HG03354 (cell line): Measurements from ENCODE around the gene SHROOM4.
A peak's percentile ranks its signal among the peaks of the same experiment; 100 is the strongest.

ENCODE experiments used
- ATAC-seq: cut with Tn5 transposase; IDR thresholded peaks from one replicate; pipeline ENCODE4 v1.9.1; 2021; ENCODE audit warnings: mild to moderate bottlenecking; ENCODE audit not compliant: unreplicated experiment, poor library complexity, severe bottlenecking

Gene SHROOM4

DNA sequence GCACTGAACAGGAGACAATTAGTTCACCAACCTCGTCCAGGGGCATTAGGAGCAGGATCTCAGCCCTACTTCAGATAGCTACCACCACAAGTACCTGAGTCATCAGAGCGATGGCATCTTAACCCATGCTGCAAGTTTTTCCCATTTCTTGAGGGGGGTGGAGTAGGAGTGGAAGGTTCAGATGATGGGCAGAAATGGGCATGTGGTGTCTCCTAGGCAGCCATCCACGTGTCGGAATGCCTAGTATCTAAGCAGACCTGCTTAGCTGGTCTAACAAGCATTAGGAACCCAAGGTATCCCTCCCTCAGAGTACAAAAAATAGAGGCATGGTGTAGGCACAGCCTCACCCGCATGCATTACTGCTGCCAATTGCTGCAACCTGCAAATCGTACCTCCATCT lies 184.2 kb downstream of the SHROOM4 start:
- no peak for ATAC-seq

DNA sequence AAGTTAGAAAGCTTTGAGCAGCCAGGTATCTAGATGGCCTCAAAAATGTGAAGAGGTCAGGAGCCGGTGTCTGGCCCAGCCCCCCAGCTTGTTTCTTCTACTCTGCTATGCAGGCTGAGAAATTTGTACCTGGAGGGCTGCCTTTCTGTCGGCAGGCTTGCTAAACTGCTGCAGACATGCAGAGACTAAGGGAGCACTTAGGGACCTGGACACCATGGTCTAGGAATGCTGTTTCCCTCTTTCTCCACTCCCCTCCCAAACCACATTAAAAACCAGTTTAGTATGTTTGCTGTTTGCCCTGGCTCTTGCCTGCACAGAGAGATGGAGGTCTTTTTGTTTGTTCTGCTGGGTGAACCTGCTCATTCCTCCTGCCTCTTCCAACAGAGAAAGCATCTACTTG lies 186.3 kb downstream of the SHROOM4 start:
- ATAC-seq = no peak

DNA sequence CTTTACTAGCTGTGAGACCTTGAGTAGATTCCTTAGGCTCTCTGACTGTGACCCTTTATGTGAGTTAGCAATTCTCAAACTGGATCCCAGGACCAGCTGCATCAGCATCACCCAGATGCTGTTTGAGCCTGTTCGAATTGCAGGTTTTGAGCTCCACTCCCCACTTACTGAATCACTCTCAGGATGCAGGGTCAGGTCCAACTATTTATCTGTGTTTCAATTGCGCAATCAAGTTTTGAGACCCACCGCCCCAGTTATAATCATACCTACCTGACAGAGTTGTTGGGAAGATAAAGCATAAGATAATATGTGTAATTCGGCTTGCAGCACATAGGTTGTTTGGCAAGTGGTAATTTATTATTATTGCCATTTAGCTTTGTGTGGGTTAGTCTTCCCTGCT lies 187.6 kb downstream of the SHROOM4 start:
- no peak for ATAC-seq

DNA sequence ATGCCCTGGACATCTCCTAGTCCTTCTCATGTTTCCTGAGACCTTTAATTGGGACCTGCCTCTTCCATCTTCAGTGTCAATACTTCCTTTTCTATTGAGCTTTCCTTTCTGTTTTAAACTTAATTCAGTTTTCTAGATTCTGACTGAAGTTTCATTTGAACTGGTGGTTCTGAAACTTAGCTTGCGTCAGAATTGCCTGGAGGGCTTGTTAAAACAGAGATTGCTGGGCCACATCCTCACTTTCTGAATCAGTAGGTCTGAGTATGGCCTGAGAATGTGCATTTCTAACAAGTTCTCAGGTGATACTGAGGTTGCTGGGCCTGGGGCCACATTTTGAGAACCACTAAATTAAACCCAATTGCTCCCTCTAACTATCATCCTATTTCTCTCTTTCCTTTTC lies 191.2 kb downstream of the SHROOM4 start:
- ATAC-seq = no peak

DNA sequence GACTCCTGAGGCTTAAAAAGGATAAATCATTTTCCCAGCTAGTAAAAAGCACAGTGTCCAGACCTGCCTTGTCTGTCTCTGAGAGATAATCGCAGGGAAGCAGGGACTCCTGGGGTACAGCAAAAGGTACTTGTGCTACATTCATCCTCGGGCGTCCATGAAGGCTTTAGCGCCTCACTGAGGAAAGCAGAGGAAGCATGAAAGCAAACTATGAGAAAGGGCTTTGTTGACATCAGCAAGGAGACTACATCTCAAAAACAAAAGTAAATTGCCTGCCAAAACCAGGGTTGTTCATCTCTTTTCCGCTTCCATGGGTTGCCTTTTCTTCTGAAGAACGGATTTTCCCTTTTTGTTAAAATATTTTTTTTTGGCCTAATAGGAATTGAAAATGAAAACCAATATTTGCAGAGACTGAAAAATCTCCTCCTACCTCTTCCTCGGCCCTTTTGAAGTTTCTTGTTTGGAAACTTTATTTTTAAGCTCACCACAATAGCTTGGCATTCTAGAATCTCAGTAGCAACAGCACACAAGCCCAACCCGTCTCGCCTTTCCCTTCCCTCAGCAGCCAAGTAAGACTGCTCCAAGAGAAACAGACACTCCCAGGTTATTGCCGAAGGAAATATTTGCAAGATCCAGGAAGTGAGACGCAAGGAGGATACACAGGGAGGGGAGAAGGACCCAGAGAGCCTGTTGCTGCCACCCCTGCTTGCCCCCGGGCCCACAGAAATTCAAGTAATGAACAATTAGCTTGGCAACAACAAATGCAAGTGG lies 195.0 kb downstream of the SHROOM4 start:
- ATAC-seq = no peak

DNA sequence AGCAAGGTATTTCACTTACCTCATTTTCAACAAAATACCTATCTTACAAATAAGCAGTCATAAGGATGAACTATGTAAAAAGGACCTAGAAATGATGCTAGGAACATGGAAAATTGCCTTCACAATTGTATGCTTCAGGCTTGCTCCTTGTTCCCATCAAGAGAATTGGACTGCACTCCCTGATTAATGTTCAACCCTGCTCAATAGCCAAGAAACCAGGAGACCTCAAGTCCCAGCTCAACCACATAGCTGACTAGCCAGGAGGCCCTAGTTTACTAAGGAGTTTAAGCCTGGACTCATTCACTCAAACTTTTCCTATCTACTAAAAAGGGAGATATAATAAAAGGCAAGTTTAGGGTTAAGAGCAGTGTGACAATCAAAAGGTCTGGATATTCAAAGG lies 196.8 kb downstream of the SHROOM4 start:
- ATAC-seq = no peak

DNA sequence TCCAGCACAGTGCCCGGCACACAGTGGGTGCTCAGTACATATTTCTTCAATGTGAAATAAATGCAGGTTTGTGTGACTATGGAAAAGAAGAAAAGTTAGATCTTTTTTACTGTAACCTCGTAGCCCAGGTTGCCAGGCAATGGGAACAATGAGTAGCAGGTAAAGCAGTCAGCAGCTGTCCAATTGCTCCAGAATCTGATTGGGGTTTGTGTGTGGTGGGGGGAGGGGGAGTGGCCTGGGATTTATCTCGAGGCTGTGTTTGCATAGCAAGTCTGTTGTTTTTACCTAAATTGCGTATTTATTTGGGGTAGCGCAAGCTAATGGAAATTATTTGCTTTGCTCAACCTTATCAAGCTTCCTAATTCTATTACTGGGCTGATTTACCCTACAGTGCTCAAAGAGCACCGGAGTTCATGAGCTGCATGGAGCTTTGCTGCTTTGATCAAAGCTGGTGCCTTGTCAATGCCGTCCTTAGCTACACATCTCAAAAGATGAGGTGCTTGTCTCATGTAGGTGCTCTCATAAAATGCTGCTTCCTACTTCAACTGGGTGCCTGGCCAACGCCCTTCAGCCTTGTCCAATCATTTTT lies 198.3 kb downstream of the SHROOM4 start:
- no peak for ATAC-seq

DNA sequence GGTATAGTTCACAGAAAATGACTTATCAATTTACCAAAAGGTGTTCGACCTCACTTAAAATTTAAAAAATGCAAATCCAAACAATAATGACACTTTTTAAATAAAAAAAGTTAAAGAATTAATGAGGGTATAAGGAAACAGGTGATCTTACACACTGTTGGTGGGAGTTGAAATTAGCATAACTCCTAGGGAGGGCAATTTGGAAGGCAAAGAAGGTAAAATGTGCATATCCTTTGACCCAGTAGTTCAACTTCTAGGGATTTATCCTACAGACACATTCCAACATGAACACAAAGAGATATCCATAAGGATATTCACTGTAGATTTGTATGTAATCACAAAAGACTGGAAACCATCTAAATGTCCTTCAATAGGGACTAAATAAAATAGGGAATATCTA lies 199.5 kb downstream of the SHROOM4 start:
- ATAC-seq = no peak

DNA sequence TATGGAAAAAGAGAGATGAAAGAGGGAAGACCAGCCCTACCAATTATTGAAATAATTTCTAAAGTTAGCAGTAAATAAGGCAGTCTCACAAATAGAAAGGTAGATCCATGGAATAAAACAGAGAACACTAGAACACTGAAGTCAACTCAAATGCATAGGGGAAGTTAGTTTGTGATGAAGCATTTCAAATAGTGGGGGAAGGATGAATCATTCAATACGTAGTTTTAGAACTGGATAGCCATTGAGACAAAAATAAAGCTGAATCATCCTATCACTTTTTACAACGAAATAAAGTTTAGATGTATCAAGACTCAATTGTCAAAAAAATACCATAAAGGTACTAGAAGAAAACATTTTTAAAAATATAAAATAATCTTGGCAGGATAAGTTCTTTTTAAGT lies 200.1 kb downstream of the SHROOM4 start:
- no peak for ATAC-seq

DNA sequence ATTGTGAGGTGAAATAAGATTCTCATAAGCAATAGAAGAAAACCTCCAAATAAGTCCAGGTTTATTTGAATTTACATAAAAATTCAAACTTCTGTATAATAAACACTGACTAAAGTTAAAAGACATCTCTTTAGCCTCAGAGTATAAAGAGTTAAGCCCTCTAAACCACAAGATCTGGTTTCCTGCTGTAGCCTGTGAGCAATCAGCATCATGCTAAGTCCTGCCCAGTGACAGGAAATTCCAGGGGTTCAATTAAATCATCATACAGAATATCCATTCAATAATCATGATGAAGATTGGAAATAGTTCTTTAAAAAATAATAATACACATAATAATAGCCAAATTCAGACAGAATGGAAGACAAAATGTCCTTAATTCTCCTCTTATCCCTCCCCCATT lies 204.2 kb downstream of the SHROOM4 start:
- no peak for ATAC-seq

DNA sequence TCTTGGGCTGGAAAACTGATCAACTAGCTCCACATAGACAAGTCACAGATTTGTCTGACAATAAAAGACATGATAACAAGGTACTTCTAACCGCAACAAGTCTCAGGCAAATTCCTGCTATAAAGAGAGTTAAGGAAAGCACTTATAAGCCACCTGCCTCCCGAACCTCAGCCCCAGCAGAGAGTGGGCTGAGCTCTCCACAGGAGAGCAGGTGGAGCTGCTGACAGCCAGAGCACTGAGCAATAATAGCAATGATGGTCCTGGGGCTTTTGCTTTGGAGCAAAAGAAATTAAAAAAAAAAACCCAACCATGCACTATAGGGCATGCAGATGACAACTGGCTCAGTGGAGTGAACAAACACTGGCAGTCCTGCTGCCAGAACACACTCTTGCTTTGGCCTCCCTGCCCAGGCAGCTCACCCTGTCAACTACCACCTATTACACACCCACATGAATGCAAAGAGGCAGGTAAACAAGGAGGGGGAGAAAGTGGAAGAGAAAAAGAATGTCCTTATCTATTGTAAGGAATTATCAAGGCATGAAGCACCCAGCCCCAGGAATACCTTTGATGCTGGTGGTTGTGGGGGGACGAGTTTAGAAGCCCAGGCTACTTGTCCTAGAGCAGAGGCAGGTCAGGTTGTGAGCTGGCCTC lies 207.6 kb downstream of the SHROOM4 start:
- no peak for ATAC-seq

DNA sequence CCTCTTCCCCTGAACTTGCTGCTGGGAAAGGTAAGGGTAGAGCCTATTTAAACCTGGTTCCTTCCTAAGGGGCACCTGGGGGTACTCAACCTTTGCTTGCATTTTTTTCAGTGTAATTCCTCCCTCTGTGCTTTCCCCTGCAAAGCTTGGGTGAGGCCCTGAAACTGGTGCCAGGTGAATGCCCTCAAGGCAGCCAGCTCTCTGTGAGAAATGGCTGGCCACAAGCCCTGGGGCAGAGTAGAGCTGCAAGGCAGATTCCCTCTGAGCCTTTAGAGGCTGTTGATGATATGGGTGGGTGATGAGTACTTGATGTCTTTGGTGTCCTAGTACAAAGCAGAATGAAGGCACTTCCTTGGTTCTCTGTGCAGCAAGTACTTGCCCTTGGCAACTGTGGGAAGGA lies 217.9 kb downstream of the SHROOM4 start:
- no peak for ATAC-seq

DNA sequence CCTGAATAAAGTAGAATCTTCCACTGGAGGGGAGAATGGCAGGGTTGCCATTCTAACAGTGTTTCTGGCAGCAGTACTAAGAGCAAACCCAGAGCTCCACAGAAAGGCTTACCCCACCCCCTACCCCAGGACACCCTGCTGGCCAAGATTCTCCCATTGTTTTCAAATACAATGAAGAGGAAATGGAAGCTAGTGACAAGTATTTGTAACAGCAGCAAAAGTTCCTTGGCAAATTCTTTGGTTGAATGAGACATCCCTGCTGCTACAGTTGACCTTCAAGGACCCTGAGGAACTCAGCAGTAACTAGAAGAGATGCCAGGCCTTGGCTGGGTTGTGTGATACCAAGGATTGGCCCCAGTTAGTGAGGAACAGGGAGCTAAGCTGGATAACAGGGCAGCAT lies 219.2 kb downstream of the SHROOM4 start:
- no peak for ATAC-seq

DNA sequence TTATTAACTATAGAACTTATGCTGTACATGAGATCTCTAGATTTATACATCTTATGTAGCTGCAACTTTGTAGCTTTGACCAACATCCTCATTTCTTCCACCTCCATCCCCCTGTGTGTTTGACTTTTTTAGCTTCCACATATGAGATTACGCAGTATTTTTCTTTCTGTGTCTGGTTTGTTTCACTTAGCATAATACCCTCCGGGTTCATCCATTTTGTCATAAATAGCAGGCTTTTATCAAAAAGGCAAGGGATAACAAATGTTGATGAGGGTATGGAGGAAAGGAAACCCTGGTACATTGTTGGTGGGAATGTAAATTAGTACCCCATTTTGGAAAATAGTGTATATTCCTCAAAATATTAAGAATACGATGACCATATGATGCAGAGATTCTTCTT lies 227.0 kb downstream of the SHROOM4 start:
- ATAC-seq = no peak

DNA sequence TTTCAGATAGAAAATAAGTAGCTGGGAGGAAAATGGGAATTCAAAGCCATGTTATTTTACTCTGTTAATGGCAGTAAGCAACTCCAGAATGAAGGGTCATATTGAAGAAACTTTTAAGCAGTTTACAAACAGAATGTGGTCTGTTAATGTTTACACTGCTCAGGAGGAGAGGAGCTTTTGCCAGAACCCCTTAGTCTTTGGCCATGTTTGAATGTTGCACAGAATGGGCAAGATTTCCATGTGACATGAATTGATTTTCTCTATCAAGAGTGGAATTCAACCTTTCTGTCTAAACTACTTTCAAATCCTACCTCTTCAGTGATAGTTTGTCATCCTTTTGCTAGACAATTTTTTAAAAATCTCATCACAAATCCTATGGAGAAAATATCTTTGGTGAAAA lies 227.6 kb downstream of the SHROOM4 start:
- no peak for ATAC-seq

DNA sequence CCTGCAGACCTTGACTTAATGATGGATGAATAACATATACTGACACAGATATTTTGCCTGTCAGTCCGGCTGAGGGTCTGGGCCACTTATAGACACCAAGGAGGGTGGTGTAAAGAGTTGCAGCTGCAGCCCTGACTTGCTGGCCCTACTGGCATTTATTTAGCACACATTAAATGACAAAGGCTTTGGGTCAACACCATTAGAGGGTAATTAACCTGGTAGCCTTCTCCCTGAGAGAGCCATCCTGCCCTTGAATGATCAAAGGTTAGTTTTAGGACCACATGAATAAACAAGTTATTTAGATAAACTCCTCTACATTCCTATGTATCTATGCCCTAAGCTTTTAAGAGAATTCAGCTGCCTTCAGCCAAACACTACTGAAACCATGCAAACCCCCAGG lies 232.6 kb downstream of the SHROOM4 start:
- ATAC-seq = no peak

DNA sequence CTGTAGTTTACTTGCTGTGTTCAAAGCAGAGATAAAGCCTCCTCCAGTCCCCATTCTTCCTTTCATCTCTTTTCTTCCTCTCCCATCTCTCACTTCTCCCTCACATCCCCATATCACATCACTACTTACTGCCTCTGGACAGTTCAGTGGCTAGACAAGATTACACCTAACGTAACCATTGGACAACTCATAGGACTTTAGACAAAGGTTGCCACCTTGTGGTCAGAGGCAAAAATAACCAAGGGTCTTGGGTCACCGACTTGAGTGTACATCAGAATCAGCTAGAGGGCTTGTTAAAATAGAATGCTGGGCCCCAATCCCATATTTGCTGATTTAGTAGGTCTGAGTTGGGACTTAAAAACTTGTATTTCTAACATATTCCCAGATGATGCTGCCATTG lies 234.0 kb downstream of the SHROOM4 start:
- peak; percentile 85 for ATAC-seq

DNA sequence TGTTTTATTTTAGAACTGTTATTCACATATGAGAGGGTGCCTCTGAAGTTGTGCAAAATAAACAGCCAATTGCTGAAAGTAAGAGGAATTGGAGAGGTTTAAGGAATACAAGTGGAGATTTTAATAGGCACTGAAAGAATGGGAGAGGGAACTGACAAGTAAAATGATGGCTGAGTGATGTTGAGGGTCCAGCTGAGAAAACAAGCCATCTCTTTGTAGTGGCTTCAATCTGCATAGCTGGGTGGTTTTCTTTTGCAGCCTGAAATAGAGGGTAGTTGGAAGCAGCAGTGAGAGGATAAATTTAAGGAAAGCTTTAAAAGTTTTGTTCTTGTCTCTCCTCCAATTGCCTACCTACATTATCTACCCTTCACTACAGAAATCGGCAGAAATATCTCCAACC lies 236.7 kb downstream of the SHROOM4 start:
- ATAC-seq = no peak

DNA sequence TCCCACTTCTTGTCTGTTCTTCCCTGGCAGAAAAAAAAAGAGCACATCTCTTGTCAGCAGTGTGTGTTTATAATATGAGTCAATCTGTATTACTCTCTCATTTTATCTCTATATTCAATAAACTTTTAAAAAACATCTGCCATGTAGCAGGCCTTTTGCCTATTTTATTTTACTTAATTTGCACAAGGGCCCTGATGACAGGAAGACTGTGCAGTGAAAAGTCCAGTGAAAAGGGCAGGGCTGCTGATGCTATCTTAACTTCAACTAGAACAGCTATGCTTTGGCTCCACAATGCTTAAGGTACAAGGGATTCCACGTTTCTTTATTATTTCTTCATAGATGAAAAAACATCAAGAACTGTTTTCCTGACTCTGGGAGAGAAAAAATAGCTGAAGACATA lies 246.4 kb downstream of the SHROOM4 start:
- ATAC-seq = no peak

DNA sequence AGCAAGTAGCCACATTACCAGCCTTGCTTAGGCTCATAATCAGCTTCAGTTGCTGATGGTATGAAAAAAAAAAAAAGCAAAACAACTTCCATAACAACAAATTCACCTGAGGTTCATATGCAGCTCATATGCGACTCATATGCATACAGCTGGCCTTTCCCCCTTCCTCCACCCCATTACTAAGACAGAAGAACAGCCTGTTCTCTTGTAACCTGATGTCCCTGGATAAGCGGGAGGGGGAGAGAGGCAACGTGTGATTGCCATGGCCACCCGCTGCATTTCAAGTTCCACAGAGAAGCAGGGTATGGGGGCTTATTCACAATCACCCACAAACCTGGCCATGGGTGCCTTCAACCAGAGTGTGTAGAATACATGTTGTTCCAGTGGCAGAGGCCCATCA lies 248.3 kb downstream of the SHROOM4 start:
- ATAC-seq = no peak
